Uterus (tissue), 4 donors: ENCODE results near the gene OR5H6. TPM values are rescaled to one million over a fixed set of nuclear protein-coding genes. Genes with fewer than 3 reads are reported as not detected.

Experiments used
- DNase-seq, 2 donors: peaks; one replicate each; pipeline ENCODE4 v3.0.0-alpha.2; 2019 to 2020
- H3K27ac ChIP-seq, 2 donors: fragments of 200-600 bp; sonication (generic); 1 replicate in 1 of 2; 2 replicates in 1 of 2; pipeline ENCODE4 v1.5.1; 2016 to 2018
- H3K27me3 ChIP-seq, 2 donors: fragments of 200-600 bp; sonication (generic); one replicate each; pipeline ENCODE4 v1.5.1; 2018 to 2019; ENCODE audit warnings: control low read depth in 1 of 2
- H3K36me3 ChIP-seq, 2 donors: fragments of 200-600 bp; sonication (generic); one replicate each; pipeline ENCODE4 v1.5.1; 2019; ENCODE audit warnings: control low read depth in 1 of 2
- H3K4me1 ChIP-seq, 2 donors: fragments of 200-600 bp; sonication (generic); one replicate each; pipeline ENCODE4 v1.5.1; 2018 to 2019; ENCODE audit warnings: control low read depth in 1 of 2
- H3K4me3 ChIP-seq, 2 donors: fragments of 200-600 bp; sonication (generic); 1 replicate in 1 of 2; 2 replicates in 1 of 2; pipeline ENCODE4 v1.5.1; 2018 to 2019; ENCODE audit warnings: mild to moderate bottlenecking in 1 of 2
- H3K9me3 ChIP-seq, 2 donors: fragments of 200-600 bp; sonication (generic); one replicate each; pipeline ENCODE4 v1.5.1; 2019; ENCODE audit warnings: control low read depth in 1 of 2
- CTCF ChIP-seq, 4 experiments: fragments of 200-600 bp in 2 of 4; fragments of 450-650 bp in 2 of 4; sonication (generic) in 2 of 4; IDR thresholded peaks; one replicate each; pipeline ENCODE4 v1.5.1; 2016 to 2019; ENCODE audit warnings: antibody characterized with exemption in 4 of 4, mild to moderate bottlenecking in 2 of 4, moderate library complexity in 1 of 4
- POLR2A ChIP-seq, 2 donors: fragments of 450-650 bp; IDR thresholded peaks; one replicate each; pipeline ENCODE4 v1.6.1; 2016; ENCODE audit warnings: antibody characterized with exemption in 2 of 2, mild to moderate bottlenecking in 1 of 2, moderate library complexity in 1 of 2
- intact Hi-C: fragments of 100-400 bp; cut with DNase I; formaldehyde crosslinking; loops from one replicate; pipeline ENCODE4 v1.15.1; 2023; ENCODE audit warnings: low total_unique reads
- total RNA-seq, 4 donors: library from RNA; depleted of rRNA in 3 of 4; stranded (reverse); fragments of >200 nt in 3 of 4; gene quantifications; one replicate each; pipeline versions ENCODE4 v1.1.0 to v1.2.4, GENCODE V29; 2014 to 2023
- donor health status: DM: yes; HTN: yes; CAD: no.

OR5H6 gene
- not detected for total RNA-seq

DNA sequence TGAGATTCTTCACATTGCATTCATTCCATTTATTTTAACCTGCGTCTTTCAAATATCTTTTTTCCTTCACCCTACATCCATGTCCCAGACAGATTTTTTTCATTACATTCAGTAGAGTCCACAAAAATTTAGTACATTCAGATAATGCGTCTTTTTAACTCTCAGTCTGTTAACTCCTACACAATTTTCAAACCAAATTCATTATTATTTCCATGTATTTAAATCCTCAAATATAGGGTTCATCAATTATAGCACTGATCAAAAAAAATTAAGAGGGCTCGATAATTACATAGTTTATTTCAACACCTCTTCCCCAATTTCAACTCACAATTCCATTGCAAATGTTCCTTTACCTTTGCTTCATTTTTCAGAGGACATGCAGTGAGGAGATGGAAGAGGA, at the start of gene OR5H6:
Gene OR5H6, plus strand, starts transcription at position 301 of the 400 bp plus-strand sequence. Its CDS starts 89 bp downstream, at position 390.
- Histone ChIP-seq H3K4me1 (no peaks in the 10 kb centered on the region), H3K27me3 (no peaks in the 10 kb centered on the region), H3K9me3 (no peaks in the 10 kb centered on the region), H3K4me3 (no peak within 1 kb of the TSS), H3K36me3 (no peaks in the 10 kb centered on the region), H3K27ac (no peak within 1 kb of the TSS)
- no peak for DNase-seq
- intact Hi-C loops = no loop called here
- TF ChIP-seq CTCF (IDR thresholded peaks at IDR 0.05) (no peak), POLR2A (IDR thresholded peaks at IDR 0.05) (no peak)

DNA sequence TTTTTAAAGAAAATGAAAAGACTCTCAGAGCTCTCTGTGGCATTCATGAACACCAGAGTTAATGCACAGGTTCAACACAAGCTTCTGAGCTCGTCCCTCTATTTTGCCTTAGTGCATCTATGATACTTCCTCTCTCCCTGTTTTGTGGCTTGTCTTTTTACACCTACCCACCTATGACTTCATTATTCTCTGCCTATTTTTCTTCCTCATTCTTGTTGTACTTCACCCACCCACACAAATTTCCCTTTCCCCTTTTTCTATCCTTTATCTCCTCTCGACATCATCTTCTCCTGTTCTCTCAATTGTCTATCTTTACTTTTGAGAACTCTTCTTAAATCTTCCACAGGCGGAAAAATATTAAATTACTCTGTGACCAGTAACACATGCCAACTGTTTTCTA, 49.0 kb upstream of the OR5H6 start:
- intact Hi-C loops = no loop called here
- H3K4me1 ChIP-seq = no peaks in the 10 kb centered on the region
- H3K27ac ChIP-seq = no peak overlapping the region
- H3K36me3 ChIP-seq = no peaks in the 10 kb centered on the region
- H3K27me3 ChIP-seq = no peaks in the 10 kb centered on the region
- no peak for DNase-seq
- H3K9me3 ChIP-seq = no peaks in the 10 kb centered on the region
- no peak for TF ChIP-seq CTCF (IDR thresholded peaks at IDR 0.05)
- TF ChIP-seq POLR2A (IDR thresholded peaks at IDR 0.05) = no peak
- no peak overlapping the region for H3K4me3 ChIP-seq

- Histone ChIP-seq H3K4me3 (no peak overlapping the region), H3K36me3 (no peaks in the 10 kb centered on the region), H3K9me3 (no peaks in the 10 kb centered on the region), H3K4me1 (no peaks in the 10 kb centered on the region), H3K27me3 (no peaks in the 10 kb centered on the region), H3K27ac (no peak overlapping the region)
- no peak for DNase-seq
- intact Hi-C loops = no loop called here
- TF ChIP-seq CTCF (IDR thresholded peaks at IDR 0.05) = no peak
- TF ChIP-seq POLR2A (IDR thresholded peaks at IDR 0.05) = no peak
Observed at GRCh38 chr3:98223907-98224672, 40.0 kb upstream of the OR5H6 start.

DNA sequence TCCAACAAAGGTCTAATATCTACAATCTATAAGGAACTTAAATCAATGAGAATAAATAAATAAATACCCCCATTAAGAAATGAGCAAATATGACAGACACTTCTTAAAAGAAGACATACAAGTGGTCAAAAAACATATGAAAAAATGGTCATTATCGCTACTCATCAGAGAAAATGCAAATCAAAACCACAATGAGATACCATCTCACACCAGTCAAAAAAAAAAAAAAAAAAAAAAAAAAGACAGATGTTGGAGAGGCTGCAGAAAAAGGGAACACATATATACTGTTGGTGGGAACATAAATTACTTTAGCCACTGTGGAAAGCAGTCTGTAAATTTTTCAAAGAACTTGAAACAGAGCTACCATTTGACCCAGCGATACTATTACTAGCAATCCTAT, 31.6 kb upstream of the OR5H6 start:
- no peak for DNase-seq
- intact Hi-C loops = no loop called here
- Histone ChIP-seq H3K27ac (no peak overlapping the region), H3K27me3 (no peaks in the 10 kb centered on the region), H3K4me3 (no peak overlapping the region), H3K36me3 (no peaks in the 10 kb centered on the region), H3K9me3 (no peaks in the 10 kb centered on the region), H3K4me1 (no peaks in the 10 kb centered on the region)
- TF ChIP-seq POLR2A (IDR thresholded peaks at IDR 0.05) = no peak
- no peak for TF ChIP-seq CTCF (IDR thresholded peaks at IDR 0.05)

GRCh38 chr3:98233468-98233867, 30.6 kb upstream of the OR5H6 start:
- TF ChIP-seq CTCF (IDR thresholded peaks at IDR 0.05) (no peak), POLR2A (IDR thresholded peaks at IDR 0.05) (no peak)

More at GRCh38 chr3:98233468-98233867, 30.6 kb upstream of the OR5H6 start:
- no peaks in the 10 kb centered on the region for H3K9me3 ChIP-seq
- no peaks in the 10 kb centered on the region for H3K27me3 ChIP-seq
- no peak overlapping the region for H3K27ac ChIP-seq
- H3K4me1 ChIP-seq = no peaks in the 10 kb centered on the region
- no peak for DNase-seq
- H3K4me3 ChIP-seq = no peak overlapping the region
- intact Hi-C loops = no loop called here
- no peaks in the 10 kb centered on the region for H3K36me3 ChIP-seq
